GM18951 (cell line): ENCODE measurements around the gene PDILT.
"Not testable (repeated sequence)": the region's sequence is repeated elsewhere in the genome, so short reads cannot be mapped to it uniquely, and the experiment has no call there.

Experiments
- POLR2A ChIP-seq: IDR thresholded peaks from 4 replicates; pipeline ENCODE4 v1.6.1; 2011; ENCODE audit warnings: mild to moderate bottlenecking; ENCODE audit not compliant: insufficient read length, insufficient read depth; ENCODE audit errors: extremely low read depth
- in situ Hi-C: fragments of 300-500 bp; cut with MboI; formaldehyde crosslinking; loops from one replicate; pipeline ENCODE4 v1.12.0; 2022; ENCODE audit warnings: low sequenced_read_pairs, mixed read lengths, inconsistent platforms; ENCODE audit not compliant: unreplicated experiment

PDILT gene

DNA sequence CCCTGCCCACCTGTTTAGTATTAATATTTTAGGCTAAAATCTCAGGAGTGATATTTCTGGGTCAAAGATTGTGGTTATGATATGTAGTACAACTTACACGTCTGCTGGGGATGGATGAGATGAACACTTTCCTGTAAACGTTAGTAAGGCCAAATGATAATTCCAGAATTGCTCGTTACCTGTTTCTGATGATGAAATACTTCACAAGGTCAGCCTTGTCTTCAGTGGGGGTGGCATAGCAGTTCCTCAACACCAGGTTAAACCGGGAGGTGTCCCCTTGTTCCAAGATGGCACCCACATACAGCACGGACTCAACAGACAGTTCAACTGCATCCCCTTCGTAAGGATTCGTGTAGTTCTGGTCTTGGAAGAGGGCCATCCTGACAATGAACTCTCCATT lies 86.5 kb downstream of the PDILT start:
- in situ Hi-C loops: no loop called here
- no peak for TF ChIP-seq POLR2A

DNA sequence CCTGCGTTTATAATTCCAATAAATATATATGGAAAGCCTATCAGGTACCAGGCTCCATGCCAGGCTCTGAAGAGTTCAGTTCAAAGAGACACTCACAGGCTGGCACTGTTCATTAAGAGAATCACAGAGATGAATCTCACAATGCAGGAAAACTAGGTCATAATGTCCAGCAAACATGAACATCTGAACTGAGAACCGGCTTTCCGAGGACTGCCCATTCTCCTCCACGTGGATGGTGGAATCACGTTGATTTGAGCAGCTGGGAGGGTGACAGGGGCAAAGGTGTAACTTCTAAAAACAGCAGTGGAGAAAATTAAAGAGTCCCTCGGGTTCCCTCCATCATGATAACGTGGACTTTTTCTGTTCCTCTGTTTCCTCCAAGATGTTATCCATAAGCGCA lies 87.4 kb downstream of the PDILT start:
- no peak for TF ChIP-seq POLR2A
- in situ Hi-C loops: no loop called here

DNA sequence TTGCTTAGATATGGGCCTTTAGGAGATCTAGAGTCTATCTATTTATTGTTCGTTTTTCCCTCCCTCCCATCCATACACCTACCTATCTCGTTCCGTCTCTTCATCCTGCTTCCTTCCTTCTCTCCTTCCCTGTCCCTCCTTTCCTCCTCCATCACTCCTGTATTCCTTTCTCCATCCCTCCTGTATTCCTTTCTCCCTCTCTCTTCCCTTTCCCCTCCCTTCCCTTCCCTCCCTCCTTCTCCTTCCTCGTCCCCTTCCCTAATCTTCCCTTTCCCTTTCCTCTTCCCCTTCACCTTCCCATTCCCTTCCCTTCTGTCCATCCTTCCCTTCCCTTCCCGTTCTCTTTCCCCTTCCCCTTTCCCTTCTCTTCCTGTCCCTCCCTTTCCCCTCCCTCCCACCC lies 87.8 kb downstream of the PDILT start:
- no peak for TF ChIP-seq POLR2A
- in situ Hi-C loops: no loop called here

DNA sequence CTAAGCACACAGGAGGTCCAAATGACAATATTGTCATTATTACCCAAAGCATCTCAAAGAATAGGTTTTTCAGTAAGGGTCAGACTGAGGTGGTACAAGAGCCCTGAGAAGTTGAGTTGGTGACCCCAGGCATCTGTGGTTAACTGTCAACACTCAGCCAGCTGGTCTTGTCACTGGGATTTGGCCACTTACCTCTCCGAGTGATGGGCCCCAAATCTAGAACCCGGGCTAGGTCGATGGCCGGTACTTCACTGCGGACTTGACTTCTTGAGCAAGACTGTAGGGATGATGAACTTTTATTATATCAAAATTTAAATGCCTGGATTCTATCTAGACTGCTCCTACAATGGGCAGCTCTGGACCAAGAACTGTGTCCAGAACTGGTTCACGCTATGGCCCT lies 88.8 kb downstream of the PDILT start:
- TF ChIP-seq POLR2A: no peak
- in situ Hi-C loops: no loop called here

- no peak for TF ChIP-seq POLR2A
- in situ Hi-C loops: no loop called here
Measured at GRCh38 chr16:20314575-20314974, 90.0 kb downstream of the PDILT start.

GRCh38 chr16:20313741-20314140 lies 90.8 kb downstream of the PDILT start:
- in situ Hi-C loops: no loop called here
- no peak for TF ChIP-seq POLR2A

DNA sequence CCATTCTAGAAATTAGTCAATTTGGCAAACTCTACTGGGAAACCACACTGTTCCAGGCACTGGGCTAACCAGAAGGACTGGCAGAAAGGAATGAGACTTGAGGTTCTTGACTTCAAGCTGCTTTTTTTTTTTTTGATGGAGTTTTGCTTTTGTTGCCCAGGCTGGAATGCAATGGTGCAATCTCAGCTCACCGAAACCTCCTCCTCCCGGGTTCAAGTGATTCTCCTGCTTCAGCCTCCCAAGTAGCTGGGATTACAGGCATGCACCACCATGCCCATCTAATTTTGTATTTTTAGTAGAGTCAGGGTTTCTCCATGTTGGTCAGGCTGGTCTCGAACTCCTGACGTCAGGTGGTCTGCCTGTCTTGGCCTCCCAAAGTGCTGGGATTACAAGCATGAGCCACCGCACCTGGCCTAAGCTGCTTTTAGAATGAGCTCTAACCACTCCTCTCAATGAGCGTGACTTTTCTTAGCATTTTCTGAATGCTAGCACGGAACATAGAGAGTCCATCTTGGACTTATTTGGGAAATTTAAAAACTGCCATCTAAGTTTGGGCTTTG lies 91.9 kb downstream of the PDILT start:
- in situ Hi-C loops: not testable (repeated sequence)

- TF ChIP-seq POLR2A: no peak
- in situ Hi-C loops: no loop called here
Measured at GRCh38 chr16:20311548-20311947, 93.0 kb downstream of the PDILT start.

- in situ Hi-C loops: no loop called here
- no peak for TF ChIP-seq POLR2A
Measured at GRCh38 chr16:20310421-20311395, 93.8 kb downstream of the PDILT start.

- TF ChIP-seq POLR2A: no peak
- in situ Hi-C loops: no loop called here
Measured at GRCh38 chr16:20309786-20310185, 94.8 kb downstream of the PDILT start.
